ENCODE data around the gene BCAR1.
"Not testable (repeated sequence)": the region's sequence is repeated elsewhere in the genome, so short reads cannot be mapped to it uniquely, and the experiment has no call there.

BCAR1 gene, protein sequence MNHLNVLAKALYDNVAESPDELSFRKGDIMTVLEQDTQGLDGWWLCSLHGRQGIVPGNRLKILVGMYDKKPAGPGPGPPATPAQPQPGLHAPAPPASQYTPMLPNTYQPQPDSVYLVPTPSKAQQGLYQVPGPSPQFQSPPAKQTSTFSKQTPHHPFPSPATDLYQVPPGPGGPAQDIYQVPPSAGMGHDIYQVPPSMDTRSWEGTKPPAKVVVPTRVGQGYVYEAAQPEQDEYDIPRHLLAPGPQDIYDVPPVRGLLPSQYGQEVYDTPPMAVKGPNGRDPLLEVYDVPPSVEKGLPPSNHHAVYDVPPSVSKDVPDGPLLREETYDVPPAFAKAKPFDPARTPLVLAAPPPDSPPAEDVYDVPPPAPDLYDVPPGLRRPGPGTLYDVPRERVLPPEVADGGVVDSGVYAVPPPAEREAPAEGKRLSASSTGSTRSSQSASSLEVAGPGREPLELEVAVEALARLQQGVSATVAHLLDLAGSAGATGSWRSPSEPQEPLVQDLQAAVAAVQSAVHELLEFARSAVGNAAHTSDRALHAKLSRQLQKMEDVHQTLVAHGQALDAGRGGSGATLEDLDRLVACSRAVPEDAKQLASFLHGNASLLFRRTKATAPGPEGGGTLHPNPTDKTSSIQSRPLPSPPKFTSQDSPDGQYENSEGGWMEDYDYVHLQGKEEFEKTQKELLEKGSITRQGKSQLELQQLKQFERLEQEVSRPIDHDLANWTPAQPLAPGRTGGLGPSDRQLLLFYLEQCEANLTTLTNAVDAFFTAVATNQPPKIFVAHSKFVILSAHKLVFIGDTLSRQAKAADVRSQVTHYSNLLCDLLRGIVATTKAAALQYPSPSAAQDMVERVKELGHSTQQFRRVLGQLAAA

DNA sequence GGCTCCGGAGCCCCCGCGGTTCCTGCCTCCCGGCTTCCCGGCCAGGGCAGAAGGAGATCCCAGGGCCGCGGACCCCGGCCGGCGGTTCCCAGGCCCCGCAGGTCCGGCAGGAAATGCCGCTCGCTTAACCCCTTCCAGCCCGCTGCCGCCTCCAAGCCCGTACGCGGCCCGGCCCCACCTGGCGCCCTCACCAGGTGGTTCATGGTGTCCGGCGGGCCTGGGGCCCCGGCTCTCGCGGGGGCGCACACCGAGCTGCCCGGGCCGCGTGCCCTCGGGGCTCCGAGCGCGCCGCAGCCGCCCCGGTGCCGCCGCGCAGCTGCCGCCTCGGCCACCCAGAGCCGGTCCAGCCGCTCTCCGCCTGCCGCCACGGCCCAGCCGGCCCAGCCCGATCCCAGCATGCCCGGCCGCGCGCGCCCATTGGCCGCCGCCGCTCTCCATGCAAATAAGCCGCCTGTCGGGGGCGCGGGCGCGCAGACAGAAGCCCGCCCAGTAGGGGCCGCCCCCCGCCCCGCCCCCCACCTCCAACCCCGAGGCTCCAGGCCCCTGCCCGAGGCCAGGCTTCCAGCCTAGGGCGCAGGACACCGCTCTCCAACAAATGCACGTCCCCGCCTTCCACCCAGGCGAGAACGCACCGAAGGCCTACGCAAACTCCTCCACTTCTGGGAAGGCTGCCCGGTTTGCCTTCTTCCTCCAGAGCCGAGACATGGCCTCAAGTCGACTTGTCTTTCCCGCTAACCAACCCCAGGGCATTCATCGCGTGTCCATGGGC, at the start of gene BCAR1:
TSS of gene BCAR1 (minus strand) at position 345 of the 769 bp plus-strand sequence. CDS start at position 203, 142 bp downstream.
- no peak for DNase-seq (ENCODE audit: low read depth)

- no peak for DNase-seq (ENCODE audit: low read depth)
Observed at GRCh38 chr16:75298267-75298666, 46.8 kb upstream of the BCAR1 start.

GRCh38 chr16:75296606-75297005, 45.2 kb upstream of the BCAR1 start:
- DNase-seq (ENCODE audit: low read depth), result no peak

GRCh38 chr16:75294773-75295459, 43.5 kb upstream of the BCAR1 start:
- no peak for DNase-seq (ENCODE audit: low read depth)

DNA sequence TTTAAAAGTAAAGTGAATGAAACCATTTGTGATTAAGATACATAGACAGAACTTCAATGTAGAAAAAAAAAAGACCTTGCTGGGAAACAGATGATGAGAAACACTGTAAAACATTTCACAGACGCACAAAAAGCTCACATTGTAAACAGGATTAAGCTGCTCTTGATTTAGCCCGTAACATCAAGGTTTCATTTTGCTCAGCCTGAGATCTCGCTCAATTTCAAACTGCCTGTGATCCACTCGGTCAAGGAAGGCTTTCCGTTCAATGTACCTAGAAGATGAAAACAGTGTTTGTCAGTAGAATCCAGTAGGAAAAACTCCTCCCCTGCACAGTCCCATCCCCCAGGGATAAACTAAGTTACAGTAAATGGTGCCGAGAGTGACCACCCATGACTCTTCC, 42.3 kb upstream of the BCAR1 start:
- DNase-seq (ENCODE audit: low read depth), result no peak

DNA sequence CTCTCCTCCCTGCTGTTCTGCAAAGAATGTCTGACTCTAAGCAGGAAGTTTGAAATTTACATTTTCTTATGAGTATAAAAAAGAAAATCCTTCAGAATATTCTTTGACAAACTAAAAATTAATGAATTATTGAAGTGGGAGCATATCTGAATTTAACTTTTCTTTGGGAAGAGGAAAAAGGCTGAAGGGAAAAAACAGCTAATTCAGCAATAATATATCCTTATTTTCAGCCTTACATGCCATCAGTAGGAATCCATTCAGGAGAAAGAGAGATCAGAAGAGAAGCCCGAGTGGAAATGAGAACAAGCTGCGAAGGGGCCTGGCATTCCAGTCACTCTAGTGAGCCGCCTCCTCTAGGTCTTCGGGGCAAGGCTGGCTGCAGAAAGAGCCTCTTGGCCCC, 41.7 kb upstream of the BCAR1 start:
- no peak for DNase-seq (ENCODE audit: low read depth)

DNA sequence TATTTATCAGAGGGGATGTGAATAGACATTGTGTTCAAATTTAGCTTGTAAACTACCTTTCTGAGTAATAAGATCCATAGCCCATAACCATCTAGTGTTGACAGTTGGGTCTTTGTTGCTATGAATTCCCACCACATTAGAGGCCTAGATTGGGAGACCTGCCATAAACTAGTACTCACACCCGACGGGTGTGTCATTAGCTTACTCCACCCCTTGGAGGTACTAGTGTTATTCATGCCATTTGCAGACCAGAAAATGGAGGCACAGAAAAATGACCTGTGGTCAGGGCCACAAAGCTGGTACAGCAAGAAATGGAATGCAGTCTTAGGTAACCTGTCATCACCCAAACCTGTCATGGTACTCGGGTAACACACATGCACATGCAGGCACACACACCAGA, 41.3 kb upstream of the BCAR1 start:
- DNase-seq (ENCODE audit: low read depth), result no peak

- no peak for DNase-seq (ENCODE audit: low read depth)
Observed at GRCh38 chr16:75289189-75289588, 37.8 kb upstream of the BCAR1 start.

DNA sequence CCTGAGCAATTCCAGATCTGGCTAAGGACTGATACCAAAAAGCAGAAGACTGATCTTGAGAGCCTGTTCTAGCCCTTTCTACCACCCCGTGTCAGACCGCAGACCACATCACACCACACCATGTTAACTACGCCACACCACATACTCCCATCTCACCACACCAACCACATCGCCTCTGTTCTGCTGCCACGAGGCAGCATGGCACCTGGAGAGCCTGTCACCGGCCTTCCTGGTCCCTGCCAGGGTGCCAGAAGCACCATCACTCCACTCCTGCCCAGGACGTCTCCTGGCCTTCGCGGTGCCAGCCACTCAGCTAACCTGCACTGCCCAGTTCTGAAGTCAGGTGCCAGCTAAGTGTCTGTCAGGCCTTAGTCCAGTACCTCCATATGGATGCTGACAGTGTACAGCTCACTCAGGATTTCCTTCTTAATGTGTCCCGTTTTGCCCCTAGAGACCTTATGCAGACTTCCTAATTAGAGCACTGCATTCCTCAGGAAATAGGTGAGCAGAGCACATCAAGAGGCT, 37.2 kb upstream of the BCAR1 start:
- peak; percentile 34 for DNase-seq (ENCODE audit: low read depth)

DNA sequence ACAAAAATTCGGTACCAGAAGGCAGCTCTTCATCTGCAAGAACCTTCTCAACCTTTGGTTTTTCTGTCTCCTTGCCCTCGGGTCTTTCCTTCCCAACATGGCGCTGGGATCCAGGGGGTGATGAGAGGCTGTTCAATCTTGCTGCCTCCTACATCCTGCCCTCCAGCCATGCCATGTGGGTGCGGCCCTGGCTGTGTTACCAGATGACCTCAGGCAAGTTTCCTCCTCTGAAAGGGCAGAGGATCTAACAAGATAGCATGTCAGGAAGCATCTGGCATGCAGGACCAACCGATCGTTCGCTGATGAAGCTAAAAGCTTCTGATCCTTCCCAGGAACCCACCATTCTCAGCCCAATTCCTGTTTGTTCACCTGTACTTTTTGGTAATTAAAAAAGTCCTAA, 36.8 kb upstream of the BCAR1 start:
- DNase-seq (ENCODE audit: low read depth), result no peak

DNA sequence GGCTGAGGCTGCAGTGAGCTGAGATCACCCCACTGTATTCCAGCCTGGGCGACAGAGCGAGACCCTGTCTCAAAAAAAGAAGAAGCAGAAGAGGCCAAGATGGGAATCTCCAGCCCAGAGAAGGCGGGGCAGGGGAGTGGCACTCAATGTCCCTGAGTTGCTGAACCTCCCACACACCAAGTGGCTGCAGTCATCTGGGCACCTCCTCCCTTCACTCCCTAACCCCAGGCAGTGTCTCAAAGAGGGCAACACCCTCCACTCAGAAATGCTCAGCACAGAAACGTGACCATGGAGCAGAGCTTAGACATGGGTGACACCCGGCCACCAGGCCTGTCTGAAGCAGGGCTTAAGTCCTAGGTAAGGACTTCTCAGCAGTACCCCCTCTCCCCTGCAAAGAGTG, 36.3 kb upstream of the BCAR1 start:
- DNase-seq (ENCODE audit: low read depth), result no peak

- no peak for DNase-seq (ENCODE audit: low read depth)
Observed at GRCh38 chr16:75286389-75286788, 35.0 kb upstream of the BCAR1 start.

GRCh38 chr16:75282466-75283281, 31.2 kb upstream of the BCAR1 start:
- no peak for DNase-seq (ENCODE audit: low read depth)

DNA sequence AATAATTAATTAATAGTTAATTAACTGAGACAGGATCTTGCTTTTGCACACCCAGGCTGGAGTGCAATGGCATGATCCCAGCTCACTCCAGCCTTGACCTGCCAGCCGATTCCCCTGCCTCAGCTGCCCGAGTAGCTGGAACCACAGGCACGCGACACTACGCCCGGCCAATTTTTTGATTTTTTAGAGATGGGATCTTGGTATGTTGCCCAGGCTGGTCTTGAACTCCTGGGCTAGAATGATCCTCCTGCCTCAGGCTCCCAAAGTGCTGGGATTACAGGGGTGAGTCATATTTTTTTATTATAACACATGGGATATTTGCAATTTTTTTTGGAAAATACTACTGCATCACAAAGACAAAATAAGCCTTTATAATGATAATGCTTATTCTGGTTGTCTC, 30.4 kb upstream of the BCAR1 start:
- no peak for DNase-seq (ENCODE audit: low read depth)

GRCh38 chr16:75281009-75281408, 29.6 kb upstream of the BCAR1 start:
- not testable (repeated sequence) for DNase-seq (ENCODE audit: low read depth)

DNA sequence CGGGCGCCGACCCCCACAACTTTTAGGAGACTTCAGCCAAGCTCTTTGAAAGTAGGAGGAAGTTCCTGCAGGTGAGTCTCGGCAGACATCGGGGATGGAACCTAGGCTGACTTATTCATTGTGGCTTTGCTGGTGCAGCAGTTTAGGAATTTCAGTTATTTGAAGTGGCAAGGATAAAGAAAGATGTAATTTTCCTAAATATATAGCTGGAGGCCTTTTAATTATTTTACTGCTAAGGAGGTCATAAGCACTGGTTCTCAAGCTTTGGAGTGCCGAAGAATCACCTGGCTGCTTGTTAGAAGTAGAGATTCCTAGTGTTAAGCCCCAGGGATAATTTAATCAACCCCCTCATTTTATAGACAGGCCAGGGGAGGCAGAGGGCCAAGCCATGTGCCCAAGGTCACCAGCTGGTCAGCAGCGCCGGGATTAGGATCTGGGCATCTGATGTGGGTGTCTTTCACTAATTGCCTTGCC, 28.9 kb upstream of the BCAR1 start:
- no peak for DNase-seq (ENCODE audit: low read depth)

DNA sequence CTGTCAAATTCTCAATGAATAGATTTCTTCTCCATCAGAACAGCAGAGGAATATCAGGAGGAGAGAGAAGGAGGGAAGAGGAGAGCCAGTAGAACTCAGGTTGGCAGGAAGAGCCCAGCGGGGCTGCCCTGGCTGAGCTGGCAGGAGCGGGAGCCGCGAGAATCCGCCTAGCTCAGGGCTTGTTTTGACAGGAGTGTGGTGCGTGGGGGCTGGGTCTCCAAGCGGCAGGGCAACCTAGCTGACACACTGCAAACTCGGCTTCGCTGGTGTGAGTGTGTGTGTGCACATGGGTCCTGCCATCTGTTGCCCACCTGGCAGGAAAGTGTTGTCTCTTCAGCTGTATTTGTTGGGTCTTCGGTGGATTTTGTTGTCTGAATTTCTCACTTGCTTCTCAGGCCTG, 27.9 kb upstream of the BCAR1 start:
- DNase-seq (ENCODE audit: low read depth), result no peak

GRCh38 chr16:75273054-75273925, 21.9 kb upstream of the BCAR1 start:
- DNase-seq (ENCODE audit: low read depth), result no peak

- DNase-seq (ENCODE audit: low read depth), result not testable (repeated sequence)
Observed at GRCh38 chr16:75272629-75273028, 21.2 kb upstream of the BCAR1 start.

Measured in T-helper 22 cell (primary cell).